H1 (cell line): Measurements from ENCODE around the gene CD34. TPM values are rescaled to one million over a fixed set of nuclear protein-coding genes. Genes with fewer than 3 reads are reported as not detected.

Experiments used
- CTCF ChIA-PET: fragments of 300-600 bp; sonication (Branson Sonifier 250); formaldehyde crosslinking; loops from one replicate; lab custom pipeline; 2021; ENCODE audit not compliant: partially characterized antibody; lab: Charles Lee
- POLR2A ChIA-PET: fragments of 300-600 bp; sonication (Branson Sonifier 250); formaldehyde crosslinking; loops from one replicate; lab custom pipeline; 2021; ENCODE audit warnings: inconsistent platforms; ENCODE audit not compliant: partially characterized antibody; lab: Charles Lee
- DNase-seq, 2 experiments: peaks; one replicate each; pipeline versions ENCODE4 v3.0.0 to v3.0.0-alpha.2; 2010 to 2022; ENCODE audit warnings: low spot score in 2 of 2, low read depth in 1 of 2, mixed read lengths in 1 of 2
- FAIRE-seq: peaks from 2 replicates; lab custom pipeline; 2011; peaks lifted over from hg19 to GRCh38; lab: Jason Lieb, UNC
- H2AFZ ChIP-seq: 2 replicates; pipeline ENCODE4 v1.8.1; 2012; ENCODE audit warnings: low read length, inconsistent platforms
- H2AK5ac ChIP-seq: 2 replicates; pipeline ENCODE4 v1.6.1; 2013; ENCODE audit warnings: low read depth, low read length
- H2BK120ac ChIP-seq: replicated peaks from 2 replicates; pipeline ENCODE3; 2013; ENCODE audit warnings: low read depth, low read length, inconsistent platforms
- H2BK12ac ChIP-seq: 2 replicates; pipeline ENCODE4 v1.6.1; 2013; ENCODE audit warnings: low read depth, low read length
- H2BK15ac ChIP-seq: 2 replicates; pipeline ENCODE4 v1.6.1; 2013; ENCODE audit warnings: low read length
- H2BK20ac ChIP-seq: 2 replicates; pipeline ENCODE4 v1.6.1; 2013; ENCODE audit warnings: low read length
- H2BK5ac ChIP-seq: 2 replicates; pipeline ENCODE4 v1.6.1; 2013; ENCODE audit warnings: low read depth, low read length
- H3K14ac ChIP-seq: 2 replicates; pipeline ENCODE4 v1.6.1; 2013; ENCODE audit warnings: inconsistent platforms; ENCODE audit not compliant: insufficient read length
- H3K18ac ChIP-seq: 2 replicates; pipeline ENCODE4 v1.6.1; 2013; ENCODE audit warnings: low read length; ENCODE audit errors: extremely low read depth
- H3K23ac ChIP-seq: 2 replicates; pipeline ENCODE4 v1.6.1; 2013; ENCODE audit warnings: inconsistent platforms; ENCODE audit not compliant: insufficient read length
- H3K23me2 ChIP-seq: 2 replicates; pipeline ENCODE4 v1.6.1; 2013; ENCODE audit warnings: low read depth, low read length
- H3K27ac ChIP-seq: 2 replicates; pipeline ENCODE4 v1.6.1; 2011; ENCODE audit warnings: low read depth, low read length, inconsistent platforms
- H3K27me3 ChIP-seq, 4 experiments: replicated peaks in 1 of 4; 1 replicate in 1 of 4; 2 replicates in 3 of 4; pipeline versions ENCODE4 v1.6.1 to v1.8.1; 2011 to 2013; ENCODE audit warnings: low read length in 3 of 4, mild to moderate bottlenecking in 3 of 4, inconsistent platforms in 2 of 4, mixed read lengths in 2 of 4, moderate library complexity in 1 of 4; ENCODE audit not compliant: control insufficient read depth in 3 of 4, insufficient read depth in 3 of 4; ENCODE audit errors: extremely low read depth in 1 of 4
- H3K36me3 ChIP-seq, 4 experiments: 2 replicates each; pipeline versions ENCODE4 v1.6.1 to v1.8.1; 2011 to 2013; ENCODE audit warnings: mild to moderate bottlenecking in 4 of 4, low read length in 3 of 4, moderate library complexity in 2 of 4, control low read depth in 1 of 4, inconsistent platforms in 1 of 4; ENCODE audit not compliant: insufficient read depth in 4 of 4, control insufficient read depth in 2 of 4
- H3K4ac ChIP-seq: replicated peaks from 2 replicates; pipeline ENCODE3; 2013; ENCODE audit warnings: low read length, low read depth, mixed read lengths, inconsistent platforms; ENCODE audit not compliant: insufficient read length
- H3K4me1 ChIP-seq, 4 experiments: replicated peaks in 1 of 4; 1 replicate in 1 of 4; 2 replicates in 3 of 4; pipeline versions ENCODE4 v1.6.1 to v1.8.1; 2011 to 2013; ENCODE audit warnings: low read length in 3 of 4, inconsistent platforms in 2 of 4, mixed read lengths in 1 of 4; ENCODE audit not compliant: insufficient read depth in 4 of 4, control insufficient read depth in 3 of 4
- H3K4me2 ChIP-seq, 2 experiments: 2 replicates each; pipeline versions ENCODE4 v1.6.1 to v1.8.1; 2011 to 2013; ENCODE audit warnings: low read depth in 2 of 2, low read length in 2 of 2, control low read depth in 1 of 2, inconsistent platforms in 1 of 2, mild to moderate bottlenecking in 1 of 2; ENCODE audit not compliant: insufficient read depth in 1 of 2
- H3K4me3 ChIP-seq, 4 experiments: fragments of 200-600, 300-600 bp in 1 of 4; sonication (generic), shearing (Covaris generic), sonication (Bioruptor Twin) in 1 of 4; 2 replicates each; pipeline versions ENCODE4 v1.5.1 to v1.8.1; 2011 to 2016; ENCODE audit warnings: low read length in 4 of 4, low read depth in 3 of 4, control low read depth in 2 of 4, inconsistent platforms in 2 of 4, mild to moderate bottlenecking in 2 of 4, mixed read lengths in 1 of 4, moderate library complexity in 1 of 4; ENCODE audit not compliant: insufficient read depth in 2 of 4; ENCODE audit errors: extremely low read depth in 1 of 4
- H3K56ac ChIP-seq: replicated peaks from 2 replicates; pipeline ENCODE3; 2013; ENCODE audit warnings: low read depth, mild to moderate bottlenecking, mixed read lengths, low read length, inconsistent platforms; ENCODE audit not compliant: insufficient read length
- H3K79me1 ChIP-seq: 2 replicates; pipeline ENCODE4 v1.6.1; 2013; ENCODE audit warnings: low read depth, low read length, control low read depth
- H3K79me2 ChIP-seq, 2 experiments: 2 replicates each; pipeline versions ENCODE4 v1.6.1 to v1.8.1; 2012 to 2013; ENCODE audit warnings: low read length in 2 of 2, mild to moderate bottlenecking in 2 of 2, inconsistent platforms in 1 of 2; ENCODE audit not compliant: insufficient read depth in 2 of 2, control insufficient read depth in 1 of 2
- H3K9ac ChIP-seq, 4 experiments: replicated peaks in 1 of 4; 1 replicate in 1 of 4; 2 replicates in 3 of 4; pipeline versions ENCODE4 v1.6.1 to v1.8.1; 2011 to 2013; ENCODE audit warnings: low read depth in 3 of 4, low read length in 3 of 4, control low read depth in 2 of 4, mild to moderate bottlenecking in 2 of 4, moderate library complexity in 2 of 4, inconsistent platforms in 1 of 4; ENCODE audit errors: extremely low read depth in 1 of 4
- H3K9me3 ChIP-seq, 2 experiments: 2 replicates each; pipeline versions ENCODE4 v1.6.1 to v1.8.1; 2012 to 2013; ENCODE audit warnings: mild to moderate bottlenecking in 2 of 2, moderate library complexity in 2 of 2, control low read depth in 1 of 2, inconsistent platforms in 1 of 2, low read depth in 1 of 2, low read length in 1 of 2, mixed read lengths in 1 of 2; ENCODE audit not compliant: insufficient read depth in 2 of 2
- H4K20me1 ChIP-seq, 2 experiments: replicated peaks in 1 of 2; 2 replicates each; pipeline versions ENCODE3 to v1.8.1; 2011 to 2013; ENCODE audit warnings: inconsistent platforms in 2 of 2, low read length in 2 of 2, mild to moderate bottlenecking in 1 of 2; ENCODE audit not compliant: insufficient read depth in 2 of 2, control insufficient read depth in 1 of 2
- H4K5ac ChIP-seq: 2 replicates; pipeline ENCODE4 v1.6.1; 2013; ENCODE audit warnings: low read length, low read depth, mixed read lengths, inconsistent platforms; ENCODE audit not compliant: insufficient read length
- H4K8ac ChIP-seq: 2 replicates; pipeline ENCODE4 v1.8.0; 2013; ENCODE audit warnings: mild to moderate bottlenecking, moderate library complexity, low read length, inconsistent platforms; ENCODE audit not compliant: insufficient read depth; ENCODE audit errors: extremely low read depth
- H4K91ac ChIP-seq: replicated peaks from 2 replicates; pipeline ENCODE3; 2013; ENCODE audit warnings: low read length, mixed read lengths, inconsistent platforms; ENCODE audit not compliant: insufficient read length
- CBX5 ChIP-seq: fragments of 300-800, 300-1000 bp; sonication (generic); IDR thresholded peaks from 2 replicates; pipeline ENCODE4 v1.7.1; 2016; ENCODE audit warnings: antibody characterized with exemption, low read length, low read depth
- CTBP2 ChIP-seq: IDR thresholded peaks from 2 replicates; pipeline ENCODE4 v1.7.0; 2011; ENCODE audit warnings: borderline replicate concordance, mild to moderate bottlenecking, moderate library complexity, mixed read lengths, low read length; ENCODE audit not compliant: insufficient read depth, insufficient read length
- E2F6 ChIP-seq: IDR thresholded peaks from 2 replicates; pipeline ENCODE4 v1.6.1; 2012; ENCODE audit warnings: inconsistent platforms
- EZH2 ChIP-seq: fragments of 200-600 bp; sonication (generic); IDR thresholded peaks from 2 replicates; pipeline ENCODE4 v1.7.1; 2012; ENCODE audit warnings: low read depth, mild to moderate bottlenecking, moderate library complexity, low read length, inconsistent platforms; ENCODE audit not compliant: severe bottlenecking
- HDAC6 ChIP-seq: IDR thresholded peaks from one replicate; pipeline ENCODE4 v1.7.1; 2012; ENCODE audit warnings: low read depth, mild to moderate bottlenecking, inconsistent platforms, low read length, moderate library complexity
- JUN ChIP-seq: IDR thresholded peaks from 2 replicates; pipeline ENCODE4 v1.6.1; 2011; ENCODE audit warnings: low read depth, mild to moderate bottlenecking, improper control_type of control experiment, low read length
- KDM5A ChIP-seq: fragments of 200-600 bp; IDR thresholded peaks from 2 replicates; pipeline ENCODE4 v1.7.1; 2012; ENCODE audit warnings: mild to moderate bottlenecking, low read length, inconsistent platforms, mixed read lengths
- RNF2 ChIP-seq: fragments of 200-900, 300-1000 bp; sonication (generic); IDR thresholded peaks from 2 replicates; pipeline ENCODE4 v1.7.1; 2016; ENCODE audit warnings: borderline replicate concordance, low read depth, mild to moderate bottlenecking, antibody characterized with exemption, low read length; ENCODE audit not compliant: poor library complexity, severe bottlenecking; ENCODE audit errors: missing control alignments
- SAP30 ChIP-seq: fragments of 300-600 bp; sonication (generic); IDR thresholded peaks from 2 replicates; pipeline ENCODE4 v1.7.1; 2012; ENCODE audit warnings: low read length, moderate library complexity, mild to moderate bottlenecking, inconsistent platforms; ENCODE audit not compliant: insufficient read depth, insufficient replicate concordance
- SIN3A ChIP-seq, 2 experiments: IDR thresholded peaks in 1 of 2; conservative IDR thresholded peaks in 1 of 2; 2 replicates each; pipeline ENCODE4 v1.6.1; 2011 to 2012; ENCODE audit warnings: low read length in 2 of 2, improper control_type of control experiment in 1 of 2, low read depth in 1 of 2, mild to moderate bottlenecking in 1 of 2
- TBP ChIP-seq: IDR thresholded peaks from 2 replicates; pipeline ENCODE4 v1.6.1; 2011; ENCODE audit warnings: low read depth, low read length, improper control_type of control experiment
- YY1 ChIP-seq: IDR thresholded peaks from 2 replicates; pipeline ENCODE4 v1.6.1; 2011; ENCODE audit warnings: low read depth, mild to moderate bottlenecking, low read length
- ZNF274 ChIP-seq: IDR thresholded peaks from 2 replicates; pipeline ENCODE4 v1.7.0; 2012; ENCODE audit warnings: low read length, borderline replicate concordance; ENCODE audit errors: extremely low read depth
- WGBS, 2 experiments: shearing (Covaris generic) in 1 of 2; methylation state at CpG; one replicate each; pipeline versions ENCODE4 v1.1.6 to v1.1.7; 2013 to 2015; ENCODE audit warnings: low lambda C conversion rate in 2 of 2, mixed read lengths in 2 of 2, inconsistent platforms in 1 of 2, low coverage in 1 of 2, missing lambda C conversion rate in 1 of 2; ENCODE audit not compliant: insufficient replicate concordance in 2 of 2, insufficient coverage in 1 of 2, insufficient read length in 1 of 2; ENCODE audit errors: extremely low coverage in 1 of 2, missing lambda C conversion rate in 1 of 2; 5-methylcytosine and 5-hydroxymethylcytosine counted together
- polyA plus RNA-seq, 7 experiments: library from polyadenylated mRNA; depleted of rRNA in 3 of 7; stranded (reverse) in 5 of 7; unstranded in 2 of 7; fragments of >200 nt in 5 of 7; fragments of 200-250 nt in 2 of 7; gene quantifications; 1 replicate in 5 of 7; 2 replicates in 1 of 7; 4 replicates in 1 of 7; pipeline versions ENCODE4 v1.2.1 to v1.2.3, GENCODE V29; 2011 to 2013; ENCODE audit warnings: missing spikeins in 2 of 7, mixed read lengths in 2 of 7
- total RNA-seq: library from RNA; stranded (reverse); fragmentation: NEBNext Ultra II Directional; extraction: Animal tissue kit (Norgen Biotek cat#: 25700); gene quantifications from 2 replicates; pipeline ENCODE4 v1.2.1, GENCODE V29; 2021

CD34 gene
- total and polyA plus RNA-seq, 2 of the 8 experiments (the other 6 are each of a cell fraction or from before 2014, with no cell fraction given): 0.39 to 0.54 TPM

GRCh38 chr1:207841293-207841692 lies 69.6 kb downstream of the CD34 start:
- Histone ChIP-seq H4K91ac (no peak overlapping the region), H4K20me1 (no peaks in the 10 kb centered on the region), H3K23me2 (no peaks in the 10 kb centered on the region), H3K36me3 (no peaks in the 10 kb centered on the region), H3K79me2 (no peaks in the 10 kb centered on the region), H3K4me2 (no peak overlapping the region), H2BK20ac (no peak overlapping the region), H2BK120ac (no peak overlapping the region), H4K5ac (no peak overlapping the region), H3K9me3 (no peaks in the 10 kb centered on the region), H2AFZ (no peak overlapping the region), H3K18ac (no peak overlapping the region), H4K8ac (no peak overlapping the region), H3K4me3 (no peak overlapping the region), H3K27ac (no peak overlapping the region), H2AK5ac (no peak overlapping the region), H3K79me1 (no peaks in the 10 kb centered on the region), H3K27me3 (no peaks in the 10 kb centered on the region), H3K4me1 (peaks cover 0 to 3% (median 1%) of the 10 kb centered on the region in 4 experiments; a peak in 3 of 7 replicates), H3K14ac (no peak overlapping the region), H2BK15ac (no peak overlapping the region), H3K9ac (no peak overlapping the region), H2BK5ac (no peak overlapping the region), H3K23ac (no peak overlapping the region), H3K4ac (no peak overlapping the region), H3K56ac (no peak overlapping the region), H2BK12ac (no peak overlapping the region)
- ChIA-PET POLR2A (no interaction called here), CTCF (interaction anchor here (1.0 to 6.5 kb wide), 10 partner anchors 11 to 181 kb away, joined by 3 to 56 read pairs (median 16); no protein-coding TSS in a partner anchor)
- DNase-seq (no peak), FAIRE-seq (no peak)
- 53% methylated on average over 1 of the region's 1 CpG; no CpG with 5 or more reads in 1 of the 2 experiments for WGBS, 2 experiments
- TF ChIP-seq RNF2 (no peak), HDAC6 (no peak), CBX5 (no peak), TBP (no peak), ZNF274 (no peak), JUN (no peak), EZH2 (no peak), E2F6 (no peak), YY1 (no peak), KDM5A (no peak), SIN3A (conservative IDR thresholded peaks at IDR 0.05 in 1 of 2, IDR thresholded peaks at IDR 0.05 in 1 of 2; ENCODE audit: low read depth in 1 of 2, low read length in 2 of 2) (no peak), SAP30 (no peak), CTBP2 (no peak)
